HG03432 (cell line): ENCODE data around the gene KRTAP19-2.
"Not testable (repeated sequence)": the region's sequence is repeated elsewhere in the genome, so short reads cannot be mapped to it uniquely, and the experiment has no call there.

ENCODE experiments used
- ATAC-seq: cut with Tn5 transposase; IDR thresholded peaks from one replicate; pipeline ENCODE4 v1.9.1; 2021; ENCODE audit warnings: mild to moderate bottlenecking, moderate library complexity; ENCODE audit not compliant: unreplicated experiment

KRTAP19-2 gene

GRCh38 chr21:30487336-30487735 is at the start of gene KRTAP19-2:
KRTAP19-2 (minus strand) TSS chr21:30487436; CDS start chr21:30487348, 88 bp downstream.
- ATAC-seq: no peak

DNA sequence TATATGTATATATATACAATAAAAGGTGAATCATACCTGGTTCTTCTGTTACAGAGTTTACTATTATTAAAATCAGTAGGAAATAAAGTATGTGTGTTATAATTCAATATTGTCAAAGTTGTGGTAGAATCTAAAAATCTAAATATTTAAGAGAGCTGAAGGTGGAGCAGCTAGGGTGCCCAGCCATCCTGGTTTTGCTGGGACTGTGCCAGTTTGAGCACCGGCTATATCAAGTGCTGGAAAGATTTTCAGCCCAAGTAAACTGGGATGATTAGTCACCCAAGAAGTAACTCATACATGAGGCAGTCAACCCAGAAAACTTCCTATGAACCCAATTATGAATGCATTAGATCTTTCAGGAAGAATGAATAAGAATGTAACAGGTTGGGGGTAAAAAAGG is 31.6 kb upstream of the KRTAP19-2 start:
- ATAC-seq: no peak

DNA sequence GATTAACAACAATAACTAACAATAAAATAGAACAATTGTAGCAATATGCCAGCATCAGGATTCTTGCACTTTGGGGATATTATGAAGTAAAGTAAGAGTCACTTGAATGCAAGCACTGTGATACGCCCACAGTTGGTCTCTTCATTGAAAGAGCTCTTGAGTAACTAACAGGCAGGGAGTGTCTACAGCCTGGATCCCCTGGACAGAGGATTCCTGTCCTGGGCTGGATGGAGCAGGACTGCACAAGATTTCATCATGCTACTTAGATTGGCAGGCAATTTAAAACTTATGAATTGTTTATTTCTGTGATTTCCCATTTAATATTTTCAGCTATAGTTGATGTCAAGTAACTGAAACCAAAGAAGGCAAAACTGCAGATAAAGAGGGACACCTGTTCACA is 28.4 kb upstream of the KRTAP19-2 start:
- ATAC-seq: no peak

GRCh38 chr21:30505621-30506205 is 18.5 kb upstream of the KRTAP19-2 start:
- ATAC-seq: not testable (repeated sequence)

- ATAC-seq: no peak
These were observed 14.8 kb upstream of the KRTAP19-2 start, which contains the start of gene KRTAP19-5 for GRCh38 chr21:30502041-30502440. KRTAP19-5 (minus strand) TSS chr21:30502141; CDS start chr21:30502090, 51 bp downstream.

- ATAC-seq: no peak
These were observed 9.8 kb upstream of the KRTAP19-2 start, which contains the start of gene KRTAP19-4 for GRCh38 chr21:30497065-30497464. KRTAP19-4 (minus strand) TSS chr21:30497165; CDS start chr21:30497110, 55 bp downstream.

DNA sequence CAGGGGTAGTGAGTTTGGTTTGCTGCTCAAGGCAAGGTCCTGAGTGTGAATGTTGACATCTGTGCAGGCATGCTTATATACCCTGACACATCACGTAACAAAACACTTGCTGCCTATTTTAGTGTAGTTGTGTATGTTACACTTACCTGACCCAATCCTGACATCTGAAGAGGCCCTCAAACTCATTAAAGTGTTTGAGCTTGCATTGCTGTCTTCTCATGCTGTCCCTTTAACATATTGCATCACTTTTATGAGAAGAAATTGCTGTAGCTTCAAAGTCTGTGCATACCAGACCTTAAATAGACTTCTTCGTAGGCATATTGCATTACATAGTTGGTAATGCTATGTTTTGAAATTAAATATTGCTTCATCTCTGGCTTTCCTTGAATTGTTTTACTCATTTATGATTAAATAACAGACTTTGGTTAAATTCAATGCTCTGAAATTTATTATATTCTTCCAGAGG is 4.8 kb upstream of the KRTAP19-2 start, which contains the start of gene KRTAP19-3:
Gene KRTAP19-3, minus strand, starts transcription at position 51 of the 466 bp plus-strand sequence. CDS start 56 bp downstream, outside the sequence.
- ATAC-seq: no peak

DNA sequence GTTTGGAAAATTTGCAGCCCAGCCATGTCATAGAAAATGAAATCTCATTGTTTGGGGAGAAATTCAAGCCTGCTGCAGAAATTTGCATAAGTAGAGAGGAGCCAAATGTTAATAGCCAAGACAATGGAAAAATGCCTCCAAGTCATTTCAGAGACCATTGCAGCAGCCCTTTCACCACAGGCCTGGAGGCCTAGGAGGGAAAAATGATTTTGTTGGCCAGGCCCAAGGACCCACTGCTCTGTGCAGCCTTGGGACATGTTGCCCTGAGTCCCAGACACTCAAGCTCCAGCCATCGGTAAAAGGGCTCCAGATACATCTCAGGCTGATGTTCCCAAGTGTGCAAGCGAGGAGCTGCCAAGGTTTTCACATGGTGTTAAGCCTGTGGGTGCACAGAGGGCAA is 1.1 kb downstream of the KRTAP19-2 start:
- no peak for ATAC-seq

GRCh38 chr21:30482130-30482529 is 5.1 kb downstream of the KRTAP19-2 start:
- no peak for ATAC-seq

- no peak for ATAC-seq
These were observed 7.1 kb downstream of the KRTAP19-2 start, which contains the start of gene KRTAP19-1 for GRCh38 chr21:30480145-30480544. KRTAP19-1 (minus strand) TSS chr21:30480367; CDS start chr21:30480317, 50 bp downstream.

DNA sequence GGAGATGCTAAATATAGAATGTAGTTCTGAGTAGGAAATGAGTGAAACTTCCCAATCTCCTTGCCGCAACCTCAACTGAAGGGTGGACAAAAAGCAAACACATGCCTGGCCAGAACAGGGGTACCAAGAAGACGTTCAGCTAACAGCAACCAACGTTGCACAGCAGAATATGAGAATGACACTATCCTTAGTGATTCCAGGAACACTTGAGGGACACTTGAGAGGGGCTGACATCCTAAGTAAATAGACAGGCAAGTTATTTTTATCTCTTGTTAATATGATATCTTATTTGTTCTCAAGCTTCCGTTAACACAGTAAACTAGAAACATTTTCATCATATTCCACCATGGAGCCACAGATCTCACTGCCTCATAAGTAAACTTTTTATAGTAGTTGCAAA is 8.0 kb downstream of the KRTAP19-2 start:
- ATAC-seq: no peak

- ATAC-seq: no peak
These were observed 9.2 kb downstream of the KRTAP19-2 start for GRCh38 chr21:30478004-30478403.

DNA sequence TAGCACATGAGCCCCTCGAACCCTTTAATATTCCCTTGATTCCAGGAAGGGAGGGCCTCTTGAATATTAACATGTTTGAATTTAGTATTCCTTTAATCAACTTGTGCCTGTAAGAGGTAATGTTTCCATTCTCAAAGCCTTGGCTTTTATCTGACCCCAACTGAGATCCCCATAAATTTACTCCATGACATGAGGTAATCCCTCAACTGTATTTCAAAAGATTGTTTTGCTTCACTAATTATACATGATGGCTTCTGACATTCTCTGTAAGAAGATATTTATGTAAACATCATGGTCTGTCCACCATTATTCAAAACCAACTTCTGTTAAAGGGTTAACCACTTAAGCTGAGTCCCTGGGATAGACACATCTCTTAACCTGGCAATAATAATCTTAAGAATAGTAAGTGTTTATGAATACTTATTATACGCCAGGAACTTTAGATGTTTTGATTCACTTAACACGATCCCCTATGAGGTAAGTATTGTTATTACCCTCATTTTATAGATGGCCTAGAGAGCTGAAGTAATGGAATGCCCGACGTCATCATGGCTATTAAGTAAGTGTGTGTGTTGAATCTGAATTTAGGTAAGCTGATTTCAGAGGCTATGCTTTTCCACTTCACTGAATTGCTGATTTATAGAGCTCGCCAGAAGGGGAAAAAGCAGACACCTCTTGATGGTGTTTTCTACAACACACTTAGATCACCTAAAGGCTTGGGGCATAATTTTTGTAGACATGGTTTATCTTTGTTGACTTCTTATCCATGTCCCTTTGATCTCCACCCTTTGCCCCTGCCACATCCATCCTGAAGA is 18.1 kb downstream of the KRTAP19-2 start:
- no peak for ATAC-seq

DNA sequence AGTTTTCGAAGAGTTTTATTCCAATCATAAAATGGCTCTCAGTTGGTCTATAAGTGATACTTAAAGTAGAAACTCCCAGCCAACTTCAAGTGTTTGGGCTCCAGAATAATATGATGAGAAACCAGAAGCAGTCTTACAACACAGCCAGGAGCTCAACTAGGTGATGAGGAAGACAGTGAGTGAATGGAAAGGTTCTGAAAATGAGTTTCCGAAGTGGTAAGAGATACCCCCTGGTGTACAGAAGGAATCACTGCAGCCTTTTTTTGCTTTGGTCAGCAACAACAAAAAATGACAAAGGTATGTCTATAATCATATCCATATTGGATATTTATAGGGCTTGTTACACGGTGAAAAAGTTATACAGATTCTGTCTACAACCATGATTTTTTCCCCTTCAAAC is 23.5 kb downstream of the KRTAP19-2 start:
- ATAC-seq: no peak

GRCh38 chr21:30448514-30448913 is 38.7 kb downstream of the KRTAP19-2 start:
- ATAC-seq: no peak

DNA sequence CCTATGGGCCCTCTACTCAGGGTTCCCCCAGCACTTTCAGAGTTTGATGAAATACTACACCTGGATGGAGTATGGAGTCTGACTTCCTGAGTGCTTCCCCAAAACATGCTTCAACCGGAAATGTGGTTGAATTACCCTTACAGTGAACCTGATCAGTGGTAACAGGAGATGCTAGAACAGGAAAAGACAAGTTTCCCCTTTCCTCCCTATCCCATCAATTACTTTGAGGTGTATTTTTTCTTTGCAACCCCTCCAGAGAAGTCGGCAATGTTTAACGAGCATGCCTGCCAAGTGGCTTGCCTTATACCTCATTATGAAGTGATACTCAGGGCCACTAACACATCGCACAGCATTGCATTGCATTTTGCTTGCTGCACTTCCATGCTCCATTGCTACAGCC is 40.2 kb downstream of the KRTAP19-2 start:
- no peak for ATAC-seq

GRCh38 chr21:30444204-30444603 is 43.0 kb downstream of the KRTAP19-2 start:
- no peak for ATAC-seq

DNA sequence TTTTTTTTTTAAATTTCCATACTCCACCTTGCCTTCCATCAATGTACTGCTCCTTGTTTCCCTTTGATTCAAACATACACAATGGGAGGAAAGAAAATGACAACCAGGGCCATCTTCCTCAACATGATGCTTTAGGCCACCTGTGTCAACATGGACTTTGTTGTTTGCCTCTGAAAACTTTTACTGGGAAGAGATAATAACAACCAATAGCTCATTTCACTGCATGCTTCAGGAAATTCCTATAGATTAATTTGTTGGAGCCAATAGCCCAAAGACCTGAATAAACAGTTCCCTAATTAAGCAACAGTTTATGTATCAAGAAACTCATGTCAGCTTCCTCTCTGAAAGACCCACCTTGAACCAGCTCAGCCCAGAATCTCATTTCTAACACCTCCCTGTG is 44.0 kb downstream of the KRTAP19-2 start:
- no peak for ATAC-seq

DNA sequence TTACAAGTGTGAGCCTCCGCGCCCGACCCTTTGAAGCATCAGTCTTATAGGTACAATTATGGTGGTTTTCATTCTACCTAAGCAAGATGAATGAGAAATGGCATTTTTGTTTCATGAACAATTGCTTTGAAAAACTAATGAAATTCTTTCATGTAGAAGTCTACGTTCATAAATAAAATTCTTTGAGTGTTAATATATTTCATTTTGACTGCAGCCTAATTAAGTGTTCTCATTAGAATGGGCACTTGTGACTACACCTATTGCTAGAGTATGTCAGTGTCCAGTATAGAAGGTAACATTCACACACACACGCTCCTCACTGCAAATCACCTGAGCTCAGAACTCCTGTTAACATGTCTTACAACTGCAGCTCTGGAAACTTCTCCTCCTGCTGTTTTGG is 47.3 kb downstream of the KRTAP19-2 start, which contains the start of gene KRTAP15-1:
Gene KRTAP15-1, plus strand, starts transcription at position 301 of the 400 bp plus-strand sequence. Its CDS starts 53 bp downstream, at position 354.
- ATAC-seq: no peak
